Hematopoietic multipotent progenitor cell treated with erythropoietin and hydrocortisone succinate and interleukin-3 and kit ligand, for 4 days (in vitro differentiated cells): ENCODE measurements around the gene OR52E1.

Source experiments
- DNase-seq: peaks from one replicate; pipeline ENCODE4 v3.0.0-alpha.2; 2015

The OR52E1 gene

GRCh38 chr11:5118893-5119292, 49.5 kb downstream of the OR52E1 start:
- no peak for DNase-seq
